HepG2 (cell line): ENCODE measurements around the gene IRAK4. TPM values are rescaled to one million over a fixed set of nuclear protein-coding genes. Genes with fewer than 3 reads are reported as not detected.

Experiments used
- KDM2A ChIP-seq: sonication (generic); formaldehyde crosslinking; IDR thresholded peaks from 2 replicates; pipeline ENCODE4 v1.4.0; 2020; ENCODE audit warnings: low read depth, missing genetic modification reagents, borderline replicate concordance
- MAZ ChIP-seq, 2 experiments: sonication (generic) in 1 of 2; formaldehyde crosslinking in 1 of 2; IDR thresholded peaks; 2 replicates each; pipeline versions ENCODE4 v1.5.0 to v1.6.1; 2012 to 2020; ENCODE audit warnings: low read depth in 2 of 2, mild to moderate bottlenecking in 2 of 2, borderline replicate concordance in 1 of 2, improper control_type of control experiment in 1 of 2, low read length in 1 of 2, missing genetic modification reagents in 1 of 2, moderate library complexity in 1 of 2
- NPAS2 ChIP-seq: sonication (generic); formaldehyde crosslinking; IDR thresholded peaks from 2 replicates; pipeline ENCODE4 v1.8.0; 2022; ENCODE audit warnings: mild to moderate bottlenecking, missing genetic modification reagents, borderline replicate concordance
- polyA plus RNA-seq, 8 experiments: library from polyadenylated mRNA; depleted of rRNA in 3 of 8; stranded (reverse) in 7 of 8; unstranded in 1 of 8; fragments of >200 nt; fragmentation: Illumina TruSeq in 4 of 8; extraction: Trizol in 4 of 8; gene quantifications; 2 replicates each; pipeline versions ENCODE4 v1.2.1 to v1.2.3, GENCODE V29; 2011 to 2016; ENCODE audit warnings: low read depth in 4 of 8, missing spikeins in 1 of 8, mixed read lengths in 1 of 8; ENCODE audit not compliant: insufficient read depth in 1 of 8
- total RNA-seq, 5 experiments: library from RNA; depleted of rRNA; stranded (reverse); fragments of >200 nt; fragmentation: Illumina TruSeq; extraction: Trizol; gene quantifications; 2 replicates each; pipeline ENCODE4 v1.2.3, GENCODE V29; 2016; ENCODE audit warnings: low read depth in 1 of 5
- TF ChIP-seq, protein P1 (sequence below), 2 experiments: fragments of 450-650 bp in 1 of 2; sonication (generic) in 1 of 2; formaldehyde crosslinking in 1 of 2; IDR thresholded peaks; 2 replicates each; pipeline versions ENCODE4 v1.6.1 to v1.8.0; 2016 to 2022; ENCODE audit warnings: antibody characterized with exemption in 1 of 2, mild to moderate bottlenecking in 1 of 2, missing genetic modification reagents in 1 of 2
- TF ChIP-seq, protein P2 (sequence below): sonication (generic); formaldehyde crosslinking; IDR thresholded peaks from 2 replicates; pipeline ENCODE4 v1.5.0; 2020; ENCODE audit warnings: mild to moderate bottlenecking, missing genetic modification reagents, borderline replicate concordance
- TF ChIP-seq, protein P3 (sequence below): sonication (generic); formaldehyde crosslinking; IDR thresholded peaks from 2 replicates; pipeline ENCODE4 v1.8.1; 2022; ENCODE audit warnings: low read depth, mild to moderate bottlenecking, missing genetic modification reagents

The IRAK4 gene
- total and polyA plus RNA-seq, 2 of the 13 experiments (the other 11 are each of a cell fraction or from before 2014, with no cell fraction given) = 6.6 to 7.1 TPM

DNA sequence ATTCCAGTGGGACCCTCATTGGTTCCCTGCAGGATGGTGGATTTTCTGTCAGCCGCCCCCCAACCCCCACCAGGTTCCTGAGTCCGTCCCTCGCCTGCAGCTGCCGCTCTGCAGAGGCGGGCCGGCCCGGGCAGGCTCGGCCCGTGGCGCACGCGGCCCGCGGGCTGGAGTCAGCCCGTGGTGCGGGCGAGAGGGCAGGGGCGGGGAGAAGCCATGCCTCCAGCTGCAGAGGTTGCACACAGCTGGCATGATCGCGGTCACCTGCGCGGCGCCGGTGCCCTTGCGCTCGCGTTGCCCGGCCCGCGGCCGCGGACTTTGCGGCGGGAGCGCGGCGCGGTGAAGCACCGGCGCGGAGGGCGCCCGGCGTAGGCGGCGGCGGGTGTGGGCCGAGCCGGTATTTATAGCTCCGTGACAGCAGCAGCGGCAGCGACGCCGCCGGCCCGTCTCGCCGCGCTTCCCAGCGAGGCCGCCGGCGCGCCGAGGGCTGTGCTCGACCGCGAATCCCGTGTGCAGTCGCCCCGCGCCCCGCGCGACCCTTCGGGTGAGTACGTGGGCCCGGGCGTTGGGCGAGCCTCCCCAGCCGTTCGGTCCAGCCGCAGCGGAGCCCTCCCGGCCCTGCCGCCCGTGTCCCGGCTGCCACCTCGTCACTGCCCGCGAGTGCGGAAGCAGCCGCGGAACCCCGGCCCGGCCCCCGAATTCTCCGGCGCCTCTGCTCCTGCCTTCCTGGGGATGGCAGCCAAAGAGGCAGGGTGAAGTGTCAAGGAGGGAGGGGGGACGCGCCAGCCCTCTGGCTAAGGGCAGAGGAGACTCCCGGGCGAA lies 77.1 kb downstream of the IRAK4 start, which contains the start of gene TMEM117 (continued):
- TF ChIP-seq, protein P1, sequence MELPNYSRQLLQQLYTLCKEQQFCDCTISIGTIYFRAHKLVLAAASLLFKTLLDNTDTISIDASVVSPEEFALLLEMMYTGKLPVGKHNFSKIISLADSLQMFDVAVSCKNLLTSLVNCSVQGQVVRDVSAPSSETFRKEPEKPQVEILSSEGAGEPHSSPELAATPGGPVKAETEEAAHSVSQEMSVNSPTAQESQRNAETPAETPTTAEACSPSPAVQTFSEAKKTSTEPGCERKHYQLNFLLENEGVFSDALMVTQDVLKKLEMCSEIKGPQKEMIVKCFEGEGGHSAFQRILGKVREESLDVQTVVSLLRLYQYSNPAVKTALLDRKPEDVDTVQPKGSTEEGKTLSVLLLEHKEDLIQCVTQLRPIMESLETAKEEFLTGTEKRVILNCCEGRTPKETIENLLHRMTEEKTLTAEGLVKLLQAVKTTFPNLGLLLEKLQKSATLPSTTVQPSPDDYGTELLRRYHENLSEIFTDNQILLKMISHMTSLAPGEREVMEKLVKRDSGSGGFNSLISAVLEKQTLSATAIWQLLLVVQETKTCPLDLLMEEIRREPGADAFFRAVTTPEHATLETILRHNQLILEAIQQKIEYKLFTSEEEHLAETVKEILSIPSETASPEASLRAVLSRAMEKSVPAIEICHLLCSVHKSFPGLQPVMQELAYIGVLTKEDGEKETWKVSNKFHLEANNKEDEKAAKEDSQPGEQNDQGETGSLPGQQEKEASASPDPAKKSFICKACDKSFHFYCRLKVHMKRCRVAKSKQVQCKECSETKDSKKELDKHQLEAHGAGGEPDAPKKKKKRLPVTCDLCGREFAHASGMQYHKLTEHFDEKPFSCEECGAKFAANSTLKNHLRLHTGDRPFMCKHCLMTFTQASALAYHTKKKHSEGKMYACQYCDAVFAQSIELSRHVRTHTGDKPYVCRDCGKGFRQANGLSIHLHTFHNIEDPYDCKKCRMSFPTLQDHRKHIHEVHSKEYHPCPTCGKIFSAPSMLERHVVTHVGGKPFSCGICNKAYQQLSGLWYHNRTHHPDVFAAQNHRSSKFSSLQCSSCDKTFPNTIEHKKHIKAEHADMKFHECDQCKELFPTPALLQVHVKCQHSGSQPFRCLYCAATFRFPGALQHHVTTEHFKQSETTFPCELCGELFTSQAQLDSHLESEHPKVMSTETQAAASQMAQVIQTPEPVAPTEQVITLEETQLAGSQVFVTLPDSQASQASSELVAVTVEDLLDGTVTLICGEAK (IDR thresholded peaks at IDR 0.05) = no peak
- TF ChIP-seq, protein P1 (CRISPR knock-in tag; IDR thresholded peaks at IDR 0.05) = 0 out of 2 replicates have a peak, but pooled peaks have one; percentile 55
- TF ChIP-seq KDM2A (CRISPR knock-in tag) (peak; percentile 51; the same call in 1 of the 2 replicates), MAZ (IDR thresholded peaks at IDR 0.05; ENCODE audit: borderline replicate concordance, low read depth, low read length) (no peak), MAZ (CRISPR knock-in tag; IDR thresholded peaks at IDR 0.05; ENCODE audit: low read depth) (peak; percentile 62), NPAS2 (CRISPR knock-in tag) (no peak)
- TF ChIP-seq, protein P2, sequence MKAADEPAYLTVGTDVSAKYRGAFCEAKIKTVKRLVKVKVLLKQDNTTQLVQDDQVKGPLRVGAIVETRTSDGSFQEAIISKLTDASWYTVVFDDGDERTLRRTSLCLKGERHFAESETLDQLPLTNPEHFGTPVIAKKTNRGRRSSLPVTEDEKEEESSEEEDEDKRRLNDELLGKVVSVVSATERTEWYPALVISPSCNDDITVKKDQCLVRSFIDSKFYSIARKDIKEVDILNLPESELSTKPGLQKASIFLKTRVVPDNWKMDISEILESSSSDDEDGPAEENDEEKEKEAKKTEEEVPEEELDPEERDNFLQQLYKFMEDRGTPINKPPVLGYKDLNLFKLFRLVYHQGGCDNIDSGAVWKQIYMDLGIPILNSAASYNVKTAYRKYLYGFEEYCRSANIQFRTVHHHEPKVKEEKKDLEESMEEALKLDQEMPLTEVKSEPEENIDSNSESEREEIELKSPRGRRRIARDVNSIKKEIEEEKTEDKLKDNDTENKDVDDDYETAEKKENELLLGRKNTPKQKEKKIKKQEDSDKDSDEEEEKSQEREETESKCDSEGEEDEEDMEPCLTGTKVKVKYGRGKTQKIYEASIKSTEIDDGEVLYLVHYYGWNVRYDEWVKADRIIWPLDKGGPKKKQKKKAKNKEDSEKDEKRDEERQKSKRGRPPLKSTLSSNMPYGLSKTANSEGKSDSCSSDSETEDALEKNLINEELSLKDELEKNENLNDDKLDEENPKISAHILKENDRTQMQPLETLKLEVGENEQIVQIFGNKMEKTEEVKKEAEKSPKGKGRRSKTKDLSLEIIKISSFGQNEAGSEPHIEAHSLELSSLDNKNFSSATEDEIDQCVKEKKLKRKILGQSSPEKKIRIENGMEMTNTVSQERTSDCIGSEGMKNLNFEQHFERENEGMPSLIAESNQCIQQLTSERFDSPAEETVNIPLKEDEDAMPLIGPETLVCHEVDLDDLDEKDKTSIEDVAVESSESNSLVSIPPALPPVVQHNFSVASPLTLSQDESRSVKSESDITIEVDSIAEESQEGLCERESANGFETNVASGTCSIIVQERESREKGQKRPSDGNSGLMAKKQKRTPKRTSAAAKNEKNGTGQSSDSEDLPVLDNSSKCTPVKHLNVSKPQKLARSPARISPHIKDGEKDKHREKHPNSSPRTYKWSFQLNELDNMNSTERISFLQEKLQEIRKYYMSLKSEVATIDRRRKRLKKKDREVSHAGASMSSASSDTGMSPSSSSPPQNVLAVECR (CRISPR knock-in tag) = peak; percentile 54; the same call in 1 of the 2 replicates
- TF ChIP-seq, protein P3, sequence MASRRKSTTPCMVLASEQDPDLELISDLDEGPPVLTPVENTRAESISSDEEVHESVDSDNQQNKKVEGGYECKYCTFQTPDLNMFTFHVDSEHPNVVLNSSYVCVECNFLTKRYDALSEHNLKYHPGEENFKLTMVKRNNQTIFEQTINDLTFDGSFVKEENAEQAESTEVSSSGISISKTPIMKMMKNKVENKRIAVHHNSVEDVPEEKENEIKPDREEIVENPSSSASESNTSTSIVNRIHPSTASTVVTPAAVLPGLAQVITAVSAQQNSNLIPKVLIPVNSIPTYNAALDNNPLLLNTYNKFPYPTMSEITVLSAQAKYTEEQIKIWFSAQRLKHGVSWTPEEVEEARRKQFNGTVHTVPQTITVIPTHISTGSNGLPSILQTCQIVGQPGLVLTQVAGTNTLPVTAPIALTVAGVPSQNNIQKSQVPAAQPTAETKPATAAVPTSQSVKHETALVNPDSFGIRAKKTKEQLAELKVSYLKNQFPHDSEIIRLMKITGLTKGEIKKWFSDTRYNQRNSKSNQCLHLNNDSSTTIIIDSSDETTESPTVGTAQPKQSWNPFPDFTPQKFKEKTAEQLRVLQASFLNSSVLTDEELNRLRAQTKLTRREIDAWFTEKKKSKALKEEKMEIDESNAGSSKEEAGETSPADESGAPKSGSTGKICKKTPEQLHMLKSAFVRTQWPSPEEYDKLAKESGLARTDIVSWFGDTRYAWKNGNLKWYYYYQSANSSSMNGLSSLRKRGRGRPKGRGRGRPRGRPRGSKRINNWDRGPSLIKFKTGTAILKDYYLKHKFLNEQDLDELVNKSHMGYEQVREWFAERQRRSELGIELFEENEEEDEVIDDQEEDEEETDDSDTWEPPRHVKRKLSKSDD (CRISPR knock-in tag) = peak; percentile 65; the same call in 1 of the 2 replicates
